HEK293 (cell line): ENCODE data around the gene RHPN2.
A peak's percentile ranks its signal among the peaks of the same experiment; 100 is the strongest.

Experiments used
- CTCF ChIA-PET: fragments of 350-600 bp; formaldehyde crosslinking; extraction: SDS; loops from one replicate; lab custom pipeline; 2021; ENCODE audit warnings: antibody characterized with exemption; lab: Yijun Ruan, JAX
- POLR2A ChIA-PET: fragments of 300-600 bp; formaldehyde crosslinking; extraction: SDS; loops from one replicate; lab custom pipeline; 2020; ENCODE audit warnings: antibody characterized with exemption, inconsistent platforms; lab: Yijun Ruan, JAX
- H3K27ac ChIP-seq: fragments of 200-500 bp; sonication (Bioruptor generic); 2 replicates; pipeline ENCODE4 v1.5.1; 2014; ENCODE audit warnings: low read depth, low read length, control low read depth, inconsistent platforms; ENCODE audit errors: extremely low read depth
- H3K36me3 ChIP-seq, 2 experiments: fragments of 200-500 bp in 1 of 2; sonication (Bioruptor generic) in 1 of 2; 1 replicate in 1 of 2; 2 replicates in 1 of 2; pipeline ENCODE4 v1.5.1; 2014 to 2017; ENCODE audit warnings: inconsistent platforms in 2 of 2, low read length in 2 of 2; ENCODE audit not compliant: control insufficient read depth in 2 of 2, insufficient read depth in 1 of 2
- H3K4me1 ChIP-seq: fragments of 200-500 bp; sonication (Bioruptor generic); 2 replicates; pipeline ENCODE4 v1.5.1; 2014; ENCODE audit warnings: mild to moderate bottlenecking, low read length, inconsistent platforms; ENCODE audit not compliant: control insufficient read depth, insufficient read depth
- H3K4me3 ChIP-seq: 2 replicates; pipeline ENCODE4 v1.5.1; 2011; ENCODE audit warnings: low read depth, mild to moderate bottlenecking, control low read depth, low read length, moderate library complexity
- H3K9me3 ChIP-seq: fragments of 200-500 bp; sonication (Bioruptor generic); 2 replicates; pipeline ENCODE4 v1.5.1; 2014; ENCODE audit warnings: low read depth, low read length, inconsistent platforms; ENCODE audit not compliant: control insufficient read depth, insufficient read depth
- AEBP2 ChIP-seq: fragments of 450-650 bp; formaldehyde crosslinking; IDR thresholded peaks from 2 replicates; pipeline ENCODE4 v1.5.1; 2016; ENCODE audit warnings: missing biosample characterization, missing genetic modification characterization, borderline replicate concordance
- GLIS1 ChIP-seq: fragments of 450-650 bp; formaldehyde crosslinking; IDR thresholded peaks from 2 replicates; pipeline ENCODE4 v1.5.1; 2016; ENCODE audit warnings: missing biosample characterization, missing genetic modification characterization
- KLF8 ChIP-seq: fragments of 450-650 bp; formaldehyde crosslinking; IDR thresholded peaks from 2 replicates; pipeline ENCODE4 v1.5.1; 2016; ENCODE audit warnings: missing biosample characterization, missing genetic modification characterization
- PRDM10 ChIP-seq: fragments of 450-650 bp; formaldehyde crosslinking; IDR thresholded peaks from 2 replicates; pipeline ENCODE4 v1.5.1; 2016; ENCODE audit warnings: missing biosample characterization, missing genetic modification characterization
- SCRT2 ChIP-seq: fragments of 450-650 bp; formaldehyde crosslinking; IDR thresholded peaks from 2 replicates; pipeline ENCODE4 v1.5.1; 2016; ENCODE audit warnings: missing biosample characterization, missing genetic modification characterization
- WT1 ChIP-seq: fragments of 450-650 bp; formaldehyde crosslinking; IDR thresholded peaks from 2 replicates; pipeline ENCODE4 v1.5.1; 2016; ENCODE audit warnings: missing biosample characterization, missing genetic modification characterization
- ZNF211 ChIP-seq: fragments of 450-650 bp; formaldehyde crosslinking; IDR thresholded peaks from 2 replicates; pipeline ENCODE4 v1.5.1; 2016; ENCODE audit warnings: low read depth, missing biosample characterization, missing genetic modification characterization
- ZNF280D ChIP-seq: fragments of 450-650 bp; formaldehyde crosslinking; IDR thresholded peaks from 2 replicates; pipeline ENCODE4 v1.5.1; 2016; ENCODE audit warnings: missing biosample characterization, missing genetic modification characterization
- ZNF362 ChIP-seq: fragments of 450-650 bp; formaldehyde crosslinking; IDR thresholded peaks from 2 replicates; pipeline ENCODE4 v1.5.1; 2016; ENCODE audit warnings: missing biosample characterization, missing genetic modification characterization
- ZNF366 ChIP-seq: fragments of 450-650 bp; formaldehyde crosslinking; conservative IDR thresholded peaks from 2 replicates; pipeline ENCODE4 v1.5.1; 2016; ENCODE audit warnings: missing biosample characterization, missing genetic modification characterization
- ZNF398 ChIP-seq: fragments of 450-650 bp; formaldehyde crosslinking; IDR thresholded peaks from 2 replicates; pipeline ENCODE4 v1.5.1; 2017; ENCODE audit warnings: missing biosample characterization, missing genetic modification characterization
- ZNF521 ChIP-seq: fragments of 450-650 bp; formaldehyde crosslinking; IDR thresholded peaks from 2 replicates; pipeline ENCODE4 v1.5.1; 2017; ENCODE audit warnings: missing biosample characterization, mild to moderate bottlenecking, missing genetic modification characterization
- ZNF571 ChIP-seq: fragments of 450-650 bp; formaldehyde crosslinking; IDR thresholded peaks from 2 replicates; pipeline ENCODE4 v1.5.0; 2017; ENCODE audit warnings: missing biosample characterization, missing genetic modification characterization
- ZNF596 ChIP-seq: fragments of 450-650 bp; IDR thresholded peaks from 2 replicates; pipeline ENCODE4 v1.5.0; 2018; ENCODE audit warnings: missing biosample characterization, mild to moderate bottlenecking, missing genetic modification characterization, moderate library complexity
- ZNF610 ChIP-seq: fragments of 450-650 bp; formaldehyde crosslinking; IDR thresholded peaks from 2 replicates; pipeline ENCODE4 v1.5.1; 2016; ENCODE audit warnings: missing biosample characterization, missing genetic modification characterization, borderline replicate concordance
- ZNF664 ChIP-seq: fragments of 450-650 bp; formaldehyde crosslinking; IDR thresholded peaks from 2 replicates; pipeline ENCODE4 v1.5.1; 2016; ENCODE audit warnings: missing biosample characterization, missing genetic modification characterization
- ZNF768 ChIP-seq: fragments of 450-650 bp; formaldehyde crosslinking; IDR thresholded peaks from 2 replicates; pipeline ENCODE4 v1.5.1; 2018; ENCODE audit warnings: missing biosample characterization, mild to moderate bottlenecking, missing genetic modification characterization
- ZNF776 ChIP-seq: fragments of 450-650 bp; formaldehyde crosslinking; IDR thresholded peaks from 2 replicates; pipeline ENCODE4 v1.5.0; 2017; ENCODE audit warnings: missing biosample characterization, missing genetic modification characterization, borderline replicate concordance
- ZNF777 ChIP-seq: fragments of 450-650 bp; formaldehyde crosslinking; IDR thresholded peaks from 2 replicates; pipeline ENCODE4 v1.5.1; 2017; ENCODE audit warnings: missing biosample characterization, missing genetic modification characterization, borderline replicate concordance

Gene RHPN2

GRCh38 chr19:33040994-33041827 lies 23.5 kb downstream of the RHPN2 start (continued):
- no peak for TF ChIP-seq AEBP2 (tag by site-specific recombination)
- TF ChIP-seq SCRT2 (tag by site-specific recombination): peak; percentile 8; the same call in 1 of the 2 replicates
- TF ChIP-seq ZNF596 (tag by site-specific recombination): no peak
- TF ChIP-seq ZNF776 (tag by site-specific recombination): no peak
- no peak for TF ChIP-seq ZNF571 (tag by site-specific recombination)
- peak; percentile 79 for TF ChIP-seq ZNF398
- no peak for TF ChIP-seq ZNF280D (tag by site-specific recombination)
- TF ChIP-seq PRDM10 (tag by site-specific recombination): peak; percentile 82
- no peak for TF ChIP-seq ZNF777 (tag by site-specific recombination)
- TF ChIP-seq ZNF366 (tag by site-specific recombination): peak; percentile 56; the same call in 1 of the 2 replicates
- no peak for TF ChIP-seq ZNF211 (tag by site-specific recombination)

- no peaks in the 10 kb centered on the region for H3K9me3 ChIP-seq
- CTCF ChIA-PET: interaction anchor here (0.6 to 0.9 kb wide), 4 partner anchors 9 to 118 kb away, joined by 4 to 5 read pairs (median 5); no protein-coding TSS in a partner anchor
- H3K4me3 ChIP-seq: no peak overlapping the region
- POLR2A ChIA-PET: interaction anchor here (1.8 kb wide), 1 partner anchor 41 kb away, joined by 7 read pairs; the partner anchor contains the start of gene GPATCH1
- H3K36me3 ChIP-seq: peaks cover 10 to 56% of the 10 kb centered on the region in 2 experiments
- no peak overlapping the region for H3K27ac ChIP-seq
- H3K4me1 ChIP-seq: peaks cover 16% of the 10 kb centered on the region
- peak; percentile 45; the same call in 1 of the 2 replicates for TF ChIP-seq ZNF664 (tag by site-specific recombination)
- TF ChIP-seq GLIS1 (tag by site-specific recombination): no peak
- TF ChIP-seq ZNF362 (tag by site-specific recombination): peak; percentile 82
- no peak for TF ChIP-seq WT1 (tag by site-specific recombination)
- TF ChIP-seq ZNF521: no peak
- TF ChIP-seq ZNF768 (tag by site-specific recombination): no peak; the same call in 1 of the 2 replicates
- 0 out of 2 replicates have a peak, but pooled peaks have one; percentile 32 for TF ChIP-seq KLF8 (tag by site-specific recombination)
- TF ChIP-seq ZNF610 (tag by site-specific recombination): no peak
- TF ChIP-seq ZNF280D (tag by site-specific recombination): 0 out of 2 replicates have a peak, but pooled peaks have one; percentile 78
- TF ChIP-seq, all 188 proteins: peak for 4
These were observed 24.9 kb downstream of the RHPN2 start for GRCh38 chr19:33039815-33040214.
